Neural cell (in vitro differentiated cells): ENCODE results near the gene MS4A6A. TPM values are rescaled to one million over a fixed set of nuclear protein-coding genes. Genes with fewer than 3 reads are reported as not detected.

Experiments used
- H2AFZ ChIP-seq: fragments of 200-600, 300-800 bp; sonication (generic), shearing (Covaris generic); 2 replicates; pipeline ENCODE4 v1.6.0; 2014; ENCODE audit warnings: low read depth, mild to moderate bottlenecking, antibody characterized with exemption, low read length, moderate library complexity
- H3F3A ChIP-seq: fragments of 200-600 bp; shearing (Covaris generic); 2 replicates; pipeline ENCODE4 v1.6.1; 2016; ENCODE audit warnings: mild to moderate bottlenecking, moderate library complexity, mixed read lengths, antibody characterized with exemption, low read length; ENCODE audit not compliant: insufficient read depth, poor library complexity, severe bottlenecking
- H3K27ac ChIP-seq: fragments of 200-600, 300-800 bp; sonication (generic), shearing (Covaris generic); 2 replicates; pipeline ENCODE4 v1.5.1; 2014; ENCODE audit warnings: mild to moderate bottlenecking, low read length, moderate library complexity
- H3K27me3 ChIP-seq: fragments of 300-800, 200-600 bp; sonication (generic), shearing (Covaris generic); 2 replicates; pipeline ENCODE4 v1.6.0; 2014; ENCODE audit warnings: mild to moderate bottlenecking, low read depth, low read length, moderate library complexity; ENCODE audit not compliant: insufficient read depth
- H3K36me3 ChIP-seq: fragments of 300-800, 200-600 bp; sonication (generic), shearing (Covaris generic); 2 replicates; pipeline ENCODE4 v1.5.1; 2014; ENCODE audit warnings: mild to moderate bottlenecking, antibody characterized with exemption, low read length, moderate library complexity; ENCODE audit not compliant: insufficient read depth
- H3K4me2 ChIP-seq: fragments of 300-800, 200-600 bp; sonication (generic), shearing (Covaris generic); 2 replicates; pipeline ENCODE4 v1.6.0; 2014; ENCODE audit warnings: mild to moderate bottlenecking, low read length
- H3K4me3 ChIP-seq: fragments of 300-800, 200-600 bp; sonication (generic), shearing (Covaris generic); 2 replicates; pipeline ENCODE4 v1.5.1; 2014; ENCODE audit warnings: mild to moderate bottlenecking, low read length, moderate library complexity
- H3K79me2 ChIP-seq: fragments of 200-600 bp; shearing (Covaris generic); replicated peaks from 2 replicates; pipeline ENCODE4 v1.6.0; 2014; ENCODE audit warnings: mild to moderate bottlenecking, low read length, moderate library complexity; ENCODE audit not compliant: insufficient read depth
- H3K9ac ChIP-seq: fragments of 300-800, 200-600 bp; sonication (generic), shearing (Covaris generic); 2 replicates; pipeline ENCODE4 v1.6.1; 2016; ENCODE audit warnings: mild to moderate bottlenecking, low read length, mixed read lengths
- H3K9me2 ChIP-seq: fragments of 200-600 bp; shearing (Covaris generic); 2 replicates; pipeline ENCODE4 v1.6.1; 2016; ENCODE audit warnings: mild to moderate bottlenecking, low read length, mixed read lengths; ENCODE audit not compliant: insufficient read depth
- H3K9me3 ChIP-seq: fragments of 200-600, 300-800 bp; sonication (generic), shearing (Covaris generic); 2 replicates; pipeline ENCODE4 v1.6.1; 2016; ENCODE audit warnings: mild to moderate bottlenecking, mixed run types, low read length, moderate library complexity, mixed read lengths
- H4K20me1 ChIP-seq: fragments of 200-600 bp; shearing (Covaris generic); 2 replicates; pipeline ENCODE4 v1.6.1; 2016; ENCODE audit warnings: mild to moderate bottlenecking, mixed run types; ENCODE audit not compliant: insufficient read depth
- CTCF ChIP-seq: fragments of 450-650 bp; IDR thresholded peaks from 2 replicates; pipeline ENCODE4 v1.5.1; 2014; ENCODE audit warnings: antibody characterized with exemption, mild to moderate bottlenecking, moderate library complexity; ENCODE audit not compliant: poor library complexity, severe bottlenecking
- EP300 ChIP-seq: fragments of 450-650 bp; conservative IDR thresholded peaks from 2 replicates; pipeline ENCODE4 v1.6.1; 2014; ENCODE audit warnings: antibody characterized with exemption, mild to moderate bottlenecking, moderate library complexity; ENCODE audit not compliant: poor library complexity, severe bottlenecking
- EZH2 ChIP-seq: fragments of 200-600, 300-800 bp; shearing (Covaris generic), sonication (generic); IDR thresholded peaks from 2 replicates; pipeline ENCODE4 v1.6.1; 2014; ENCODE audit warnings: antibody characterized with exemption, low read length, borderline replicate concordance, mild to moderate bottlenecking; ENCODE audit not compliant: insufficient read depth, poor library complexity, severe bottlenecking
- MXI1 ChIP-seq: fragments of 450-650 bp; conservative IDR thresholded peaks from 2 replicates; pipeline ENCODE4 v1.6.1; 2014; ENCODE audit warnings: antibody characterized with exemption, mild to moderate bottlenecking; ENCODE audit not compliant: poor library complexity, severe bottlenecking
- POLR2AphosphoS5 ChIP-seq: IDR thresholded peaks from 2 replicates; pipeline ENCODE4 v1.6.1; 2012
- RAD21 ChIP-seq: fragments of 450-650 bp; conservative IDR thresholded peaks from 2 replicates; pipeline ENCODE4 v1.6.1; 2014; ENCODE audit warnings: antibody characterized with exemption, mild to moderate bottlenecking, moderate library complexity
- SMC3 ChIP-seq: fragments of 450-650 bp; conservative IDR thresholded peaks from 2 replicates; pipeline ENCODE4 v1.6.1; 2014; ENCODE audit warnings: antibody characterized with exemption, mild to moderate bottlenecking, moderate library complexity; ENCODE audit not compliant: poor library complexity
- polyA plus RNA-seq: library from polyadenylated mRNA; depleted of rRNA; stranded (reverse); fragments of >200 nt; gene quantifications from 2 replicates; pipeline ENCODE4 v1.2.3, GENCODE V29; 2014
- TF ChIP-seq, protein P1 (sequence below): IDR thresholded peaks from 2 replicates; pipeline ENCODE4 v1.6.1; 2012; ENCODE audit warnings: borderline replicate concordance

The MS4A6A gene
- polyA plus RNA-seq, 1 donor from 2014 or later, result not detected

GRCh38 chr11:60184824-60185511 lies 2.1 kb upstream of the MS4A6A start:
- H3F3A ChIP-seq, result no peaks in the 10 kb centered on the region
- no peak overlapping the region for H3K4me2 ChIP-seq
- no peaks in the 10 kb centered on the region for H3K27me3 ChIP-seq
- no peaks in the 10 kb centered on the region for H3K9me2 ChIP-seq
- no peaks in the 10 kb centered on the region for H4K20me1 ChIP-seq
- H3K4me3 ChIP-seq, result no peak overlapping the region
- H3K79me2 ChIP-seq, result no peaks in the 10 kb centered on the region
- no peak overlapping the region for H3K9ac ChIP-seq
- no peaks in the 10 kb centered on the region for H3K9me3 ChIP-seq
- TF ChIP-seq CTCF, result no peak
- TF ChIP-seq EZH2, result no peak
- TF ChIP-seq, protein P1, sequence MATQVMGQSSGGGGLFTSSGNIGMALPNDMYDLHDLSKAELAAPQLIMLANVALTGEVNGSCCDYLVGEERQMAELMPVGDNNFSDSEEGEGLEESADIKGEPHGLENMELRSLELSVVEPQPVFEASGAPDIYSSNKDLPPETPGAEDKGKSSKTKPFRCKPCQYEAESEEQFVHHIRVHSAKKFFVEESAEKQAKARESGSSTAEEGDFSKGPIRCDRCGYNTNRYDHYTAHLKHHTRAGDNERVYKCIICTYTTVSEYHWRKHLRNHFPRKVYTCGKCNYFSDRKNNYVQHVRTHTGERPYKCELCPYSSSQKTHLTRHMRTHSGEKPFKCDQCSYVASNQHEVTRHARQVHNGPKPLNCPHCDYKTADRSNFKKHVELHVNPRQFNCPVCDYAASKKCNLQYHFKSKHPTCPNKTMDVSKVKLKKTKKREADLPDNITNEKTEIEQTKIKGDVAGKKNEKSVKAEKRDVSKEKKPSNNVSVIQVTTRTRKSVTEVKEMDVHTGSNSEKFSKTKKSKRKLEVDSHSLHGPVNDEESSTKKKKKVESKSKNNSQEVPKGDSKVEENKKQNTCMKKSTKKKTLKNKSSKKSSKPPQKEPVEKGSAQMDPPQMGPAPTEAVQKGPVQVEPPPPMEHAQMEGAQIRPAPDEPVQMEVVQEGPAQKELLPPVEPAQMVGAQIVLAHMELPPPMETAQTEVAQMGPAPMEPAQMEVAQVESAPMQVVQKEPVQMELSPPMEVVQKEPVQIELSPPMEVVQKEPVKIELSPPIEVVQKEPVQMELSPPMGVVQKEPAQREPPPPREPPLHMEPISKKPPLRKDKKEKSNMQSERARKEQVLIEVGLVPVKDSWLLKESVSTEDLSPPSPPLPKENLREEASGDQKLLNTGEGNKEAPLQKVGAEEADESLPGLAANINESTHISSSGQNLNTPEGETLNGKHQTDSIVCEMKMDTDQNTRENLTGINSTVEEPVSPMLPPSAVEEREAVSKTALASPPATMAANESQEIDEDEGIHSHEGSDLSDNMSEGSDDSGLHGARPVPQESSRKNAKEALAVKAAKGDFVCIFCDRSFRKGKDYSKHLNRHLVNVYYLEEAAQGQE, result no peak
- TF ChIP-seq RAD21, result no peak
- no peak for TF ChIP-seq EP300
- TF ChIP-seq POLR2AphosphoS5, result no peak
- no peak overlapping the region for H3K27ac ChIP-seq
- H3K36me3 ChIP-seq, result no peaks in the 10 kb centered on the region
- no peak overlapping the region for H2AFZ ChIP-seq

DNA sequence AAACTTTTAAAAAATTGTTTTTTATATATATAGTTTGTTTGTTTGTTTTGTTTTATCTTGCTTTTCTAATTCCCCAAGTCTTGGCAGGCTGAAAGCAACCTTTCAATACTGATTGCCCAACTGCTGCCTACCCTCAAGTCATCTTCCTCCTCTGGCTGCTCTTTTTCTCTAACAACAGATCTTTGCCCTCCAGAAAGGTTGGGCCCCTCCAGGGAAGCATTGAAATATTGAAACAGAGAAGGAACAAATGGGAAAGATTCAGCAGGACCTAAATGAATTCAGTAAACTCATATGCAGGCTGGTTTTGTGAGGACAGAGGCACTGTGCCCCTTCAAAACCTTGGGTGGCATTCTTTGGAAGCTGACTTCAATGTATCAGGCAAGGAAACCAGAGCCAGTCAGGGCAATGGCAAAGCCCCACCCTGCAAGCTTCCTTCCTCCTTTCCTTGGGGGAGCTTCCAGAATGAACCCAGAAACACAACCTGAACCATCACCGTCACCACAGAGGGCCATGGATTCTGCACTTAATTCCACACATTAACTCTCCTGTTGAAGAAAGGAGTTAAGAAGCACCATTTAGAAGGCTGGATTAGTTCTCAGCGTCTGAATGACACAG lies 815 bp upstream of the MS4A6A start:
- no peak for TF ChIP-seq POLR2AphosphoS5
- no peak for TF ChIP-seq MXI1
- no peak for TF ChIP-seq EZH2
- no peak for TF ChIP-seq EP300
- TF ChIP-seq SMC3, result no peak
- no peak for TF ChIP-seq CTCF
- TF ChIP-seq RAD21, result no peak
- H3K27me3 ChIP-seq, result no peaks in the 10 kb centered on the region
- H3K79me2 ChIP-seq, result no peaks in the 10 kb centered on the region
- no peak overlapping the region for H2AFZ ChIP-seq
- no peak overlapping the region for H3K9ac ChIP-seq
- no peak overlapping the region for H3K27ac ChIP-seq
- H3K36me3 ChIP-seq, result no peaks in the 10 kb centered on the region
- H3K4me2 ChIP-seq, result no peak overlapping the region
- no peaks in the 10 kb centered on the region for H3K9me3 ChIP-seq
- H4K20me1 ChIP-seq, result no peaks in the 10 kb centered on the region
- H3K9me2 ChIP-seq, result no peaks in the 10 kb centered on the region
- H3K4me3 ChIP-seq, result no peak overlapping the region
- H3F3A ChIP-seq, result no peaks in the 10 kb centered on the region
